HCT116 (cell line): Measurements from ENCODE around the gene COL5A1. TPM values are rescaled to one million over a fixed set of nuclear protein-coding genes. Genes with fewer than 3 reads are reported as not detected.

Experiments used
- ATAC-seq: fragments of 200-7000 bp; cut with Tn5 transposase; 2 replicates; pipeline ENCODE4 v1.9.1; 2020; ENCODE audit warnings: mild to moderate bottlenecking, moderate library complexity
- BruUV-seq: library from RNA; stranded (reverse); fragments of 400-500 nt; replicated peaks from 2 replicates; lab custom pipeline; 2021; lab: Mats Ljungman, UMichigan
- CTCF ChIA-PET: fragments of 300-600 bp; sonication (Branson Sonifier 250); formaldehyde crosslinking; loops from one replicate; lab custom pipeline; 2021; ENCODE audit warnings: antibody characterized with exemption; lab: Charles Lee
- POLR2A ChIA-PET: fragments of 300-600, 350-600 bp; sonication (Branson Sonifier 250); formaldehyde crosslinking; loops from one replicate; lab custom pipeline; 2021; ENCODE audit warnings: antibody characterized with exemption; lab: Charles Lee
- RAD21 ChIA-PET, 2 experiments: fragments of 300-600 bp; sonication (Branson Sonifier 250); formaldehyde crosslinking; loops; one replicate each; lab custom pipeline; 2023; ENCODE audit warnings: low total read pairs in 2 of 2; ENCODE audit not compliant: uncharacterized antibody in 2 of 2, unreplicated experiment in 2 of 2, low non-redundant PET in 1 of 2; lab: Charles Lee
- DNase-seq: peaks from one replicate; pipeline ENCODE4 v3.0.0-alpha.2; 2010; ENCODE audit warnings: low read depth, low spot score
- H2AFZ ChIP-seq: fragments of 200-600 bp; shearing (Covaris generic), sonication (generic); 2 replicates; pipeline ENCODE4 v1.6.1; 2017; ENCODE audit warnings: low read depth, mixed run types, mixed read lengths, antibody characterized with exemption, low read length; ENCODE audit not compliant: poor library complexity, severe bottlenecking
- H3K27ac ChIP-seq: 2 replicates; pipeline ENCODE4 v1.5.1; 2012; ENCODE audit warnings: low read depth, low read length
- H3K27me3 ChIP-seq: fragments of 200-600 bp; sonication (generic); 2 replicates; pipeline ENCODE4 v1.6.1; 2016; ENCODE audit warnings: mixed run types, low read length, mixed read lengths; ENCODE audit not compliant: insufficient read depth
- H3K36me3 ChIP-seq, 2 experiments: fragments of 200-500 bp in 1 of 2; fragments of 200-600 bp in 1 of 2; sonication (Bioruptor generic) in 1 of 2; sonication (generic) in 1 of 2; 2 replicates each; pipeline versions ENCODE4 v1.5.1 to v1.6.1; 2014 to 2016; ENCODE audit warnings: low read length in 2 of 2, inconsistent platforms in 1 of 2, mixed read lengths in 1 of 2, mixed run types in 1 of 2; ENCODE audit not compliant: insufficient read depth in 2 of 2, control insufficient read depth in 1 of 2
- H3K4me1 ChIP-seq, 2 experiments: fragments of 200-600 bp in 1 of 2; sonication (generic) in 1 of 2; 2 replicates each; pipeline versions ENCODE4 v1.5.1 to v1.6.1; 2012 to 2017; ENCODE audit warnings: low read length in 2 of 2, inconsistent platforms in 1 of 2, mild to moderate bottlenecking in 1 of 2, mixed read lengths in 1 of 2, mixed run types in 1 of 2, moderate library complexity in 1 of 2; ENCODE audit not compliant: insufficient read depth in 2 of 2, control insufficient read depth in 1 of 2
- H3K4me2 ChIP-seq: fragments of 200-600 bp; sonication (generic); 2 replicates; pipeline ENCODE4 v1.6.1; 2017; ENCODE audit warnings: mixed run types, low read length, mixed read lengths
- H3K4me3 ChIP-seq, 2 experiments: fragments of 200-600 bp in 1 of 2; sonication (generic) in 1 of 2; replicated peaks in 1 of 2; 2 replicates each; pipeline ENCODE4 v1.5.1; 2011 to 2016; ENCODE audit warnings: low read length in 2 of 2, control low read depth in 1 of 2, low read depth in 1 of 2, mild to moderate bottlenecking in 1 of 2, mixed read lengths in 1 of 2, mixed run types in 1 of 2
- H3K79me2 ChIP-seq: fragments of 200-600 bp; sonication (generic); 2 replicates; pipeline ENCODE4 v1.6.1; 2017; ENCODE audit warnings: mild to moderate bottlenecking, mixed run types, low read length, moderate library complexity, mixed read lengths; ENCODE audit not compliant: insufficient read depth
- H3K9ac ChIP-seq: fragments of 200-600 bp; sonication (generic); 2 replicates; pipeline ENCODE4 v1.6.1; 2016; ENCODE audit warnings: low read length, mixed read lengths
- H3K9me2 ChIP-seq: fragments of 200-600 bp; sonication (generic), shearing (Covaris generic); 2 replicates; pipeline ENCODE4 v1.6.1; 2017; ENCODE audit warnings: mixed run types, mild to moderate bottlenecking, moderate library complexity; ENCODE audit not compliant: insufficient read depth
- H3K9me3 ChIP-seq, 2 experiments: fragments of 200-500 bp in 1 of 2; fragments of 200-600 bp in 1 of 2; sonication (Bioruptor generic) in 1 of 2; sonication (generic) in 1 of 2; 2 replicates each; pipeline ENCODE4 v1.6.1; 2014 to 2017; ENCODE audit warnings: low read length in 2 of 2, mixed read lengths in 2 of 2, inconsistent platforms in 1 of 2, low read depth in 1 of 2, mild to moderate bottlenecking in 1 of 2, mixed run types in 1 of 2, moderate library complexity in 1 of 2; ENCODE audit not compliant: control insufficient read depth in 1 of 2, insufficient read depth in 1 of 2
- H4K20me1 ChIP-seq: fragments of 200-600 bp; sonication (generic), shearing (Covaris generic); 2 replicates; pipeline ENCODE4 v1.6.1; 2017; ENCODE audit warnings: mixed run types, mild to moderate bottlenecking, moderate library complexity; ENCODE audit not compliant: insufficient read depth
- CEBPB ChIP-seq: IDR thresholded peaks from 2 replicates; pipeline ENCODE4 v1.6.1; 2012; ENCODE audit warnings: low read depth
- EGR1 ChIP-seq: IDR thresholded peaks from 2 replicates; pipeline ENCODE4 v1.6.1; 2012; ENCODE audit warnings: low read depth
- FOSL1 ChIP-seq: IDR thresholded peaks from 2 replicates; pipeline ENCODE4 v1.6.1; 2012; ENCODE audit warnings: low read depth
- MAX ChIP-seq: IDR thresholded peaks from 2 replicates; pipeline ENCODE4 v1.6.1; 2012
- POLR2A ChIP-seq: IDR thresholded peaks from 2 replicates; pipeline ENCODE4 v1.7.0; 2011; ENCODE audit warnings: borderline replicate concordance; ENCODE audit not compliant: insufficient read depth, insufficient read length; ENCODE audit errors: extremely low read depth
- POLR2AphosphoS5 ChIP-seq: IDR thresholded peaks from 2 replicates; pipeline ENCODE4 v1.6.1; 2011; ENCODE audit warnings: mild to moderate bottlenecking, low read depth, low read length, moderate library complexity
- SIN3A ChIP-seq: IDR thresholded peaks from 2 replicates; pipeline ENCODE4 v1.6.1; 2012; ENCODE audit warnings: low read depth
- SP1 ChIP-seq: IDR thresholded peaks from 2 replicates; pipeline ENCODE4 v1.6.1; 2012; ENCODE audit warnings: low read depth
- SRF ChIP-seq: IDR thresholded peaks from 2 replicates; pipeline ENCODE4 v1.6.1; 2012; ENCODE audit warnings: low read depth
- TCF7L2 ChIP-seq: IDR thresholded peaks from 2 replicates; pipeline ENCODE4 v1.7.0; 2011; ENCODE audit warnings: borderline replicate concordance, inconsistent platforms; ENCODE audit not compliant: insufficient read depth, insufficient read length; ENCODE audit errors: extremely low read depth
- ZBTB33 ChIP-seq: IDR thresholded peaks from 2 replicates; pipeline ENCODE4 v1.6.1; 2011; ENCODE audit warnings: mild to moderate bottlenecking, low read length, moderate library complexity; ENCODE audit not compliant: insufficient replicate concordance; ENCODE audit errors: extremely low read depth
- intact Hi-C: fragments of 100-400 bp; cut with micrococcal nuclease; formaldehyde crosslinking; loops from 2 replicates; pipeline ENCODE4 v1.10.0; 2022
- total RNA-seq: library from RNA; stranded (reverse); gene quantifications from one replicate; pipeline ENCODE4 v1.2.1, GENCODE V29; 2021; ENCODE audit not compliant: unreplicated experiment

The COL5A1 gene
- total RNA-seq, 1 experiment from 2014 or later: 0.30 TPM

- no peak overlapping the region for H3K4me3 ChIP-seq
- TF ChIP-seq CEBPB (no peak), POLR2AphosphoS5 (no peak), TCF7L2 (no peak), MAX (no peak), SRF (no peak), ZBTB33 (no peak), SP1 (no peak), SIN3A (no peak), FOSL1 (no peak), EGR1 (no peak), POLR2A (no peak)
- DNase-seq: no peak
- no peaks in the 10 kb centered on the region for H3K9me2 ChIP-seq
- intact Hi-C loops: no loop called here
- ChIA-PET RAD21 (no interaction called here), POLR2A (no interaction called here), CTCF (no interaction called here)
- H3K9me3 ChIP-seq: no peaks in the 10 kb centered on the region
- H4K20me1 ChIP-seq: no peaks in the 10 kb centered on the region
- no peak overlapping the region for H3K9ac ChIP-seq
- H3K4me1 ChIP-seq: no peaks in the 10 kb centered on the region; a peak in 1 of 4 replicates
- no peak overlapping the region for H2AFZ ChIP-seq
- no peaks in the 10 kb centered on the region for H3K36me3 ChIP-seq
- no peak overlapping the region for H3K27ac ChIP-seq
- H3K27me3 ChIP-seq: no peaks in the 10 kb centered on the region
- no peak overlapping the region for H3K4me2 ChIP-seq
- H3K79me2 ChIP-seq: no peaks in the 10 kb centered on the region
- BruUV-seq: no TSS peak
- ATAC-seq: no peak
Observed at GRCh38 chr9:134863941-134864820, 222.6 kb downstream of the COL5A1 start.
